SK-N-SH treated with all-trans-retinoic acid at 6 μM for 48 hours (cell line): Measurements from ENCODE around the gene NME9.

Experiments used
- ATAC-seq: fragments of 200-7000 bp; cut with Tn5 transposase; 3 replicates; pipeline ENCODE4 v1.9.1; 2020; ENCODE audit warnings: mild to moderate bottlenecking, moderate library complexity
- BACH2 ChIP-seq: fragments of 250-450 bp; sonication (Bioruptor Pico); IDR thresholded peaks from 2 replicates; pipeline ENCODE4 v1.9.0; 2021; ENCODE audit warnings: mild to moderate bottlenecking, borderline replicate concordance
- ESRRG ChIP-seq: fragments of 250-450 bp; sonication (Bioruptor Pico); IDR thresholded peaks from 2 replicates; pipeline ENCODE4 v1.6.1; 2021; ENCODE audit warnings: mild to moderate bottlenecking
- GLIS3 ChIP-seq: fragments of 250-450 bp; sonication (Bioruptor Pico); IDR thresholded peaks from 2 replicates; pipeline ENCODE4 v1.5.0; 2020; ENCODE audit warnings: mild to moderate bottlenecking, moderate library complexity
- OSR1 ChIP-seq: fragments of 250-450 bp; sonication (Bioruptor Pico); IDR thresholded peaks from 2 replicates; pipeline ENCODE4 v1.8.0; 2022; ENCODE audit warnings: moderate library complexity, mild to moderate bottlenecking, inconsistent platforms
- RARB ChIP-seq: fragments of 250-450 bp; sonication (Bioruptor Pico); IDR thresholded peaks from 2 replicates; pipeline ENCODE4 v1.8.0; 2021; ENCODE audit warnings: mild to moderate bottlenecking, moderate library complexity
- SNAI2 ChIP-seq: fragments of 250-450 bp; sonication (Bioruptor Pico); IDR thresholded peaks from 2 replicates; pipeline ENCODE4 v1.5.0; 2020; ENCODE audit warnings: mild to moderate bottlenecking, moderate library complexity
- TOX ChIP-seq: fragments of 250-450 bp; sonication (Bioruptor Pico); IDR thresholded peaks from 2 replicates; pipeline ENCODE4 v1.8.0; 2021; ENCODE audit warnings: mild to moderate bottlenecking, moderate library complexity, borderline replicate concordance
- ZFP3 ChIP-seq: fragments of 250-450 bp; sonication (Bioruptor Pico); IDR thresholded peaks from 2 replicates; pipeline ENCODE4 v1.5.0; 2020; ENCODE audit warnings: mild to moderate bottlenecking, moderate library complexity
- ZNF565 ChIP-seq: fragments of 450-650 bp; formaldehyde crosslinking; conservative IDR thresholded peaks from 2 replicates; pipeline ENCODE4 v1.5.0; 2020; ENCODE audit warnings: low read depth, mild to moderate bottlenecking, moderate library complexity
- ZNF8 ChIP-seq: fragments of 450-650 bp; formaldehyde crosslinking; IDR thresholded peaks from 2 replicates; pipeline ENCODE4 v1.5.0; 2020; ENCODE audit warnings: mild to moderate bottlenecking, moderate library complexity
- TF ChIP-seq, protein P1 (sequence below): fragments of 250-450 bp; sonication (Bioruptor Pico); IDR thresholded peaks from 2 replicates; pipeline ENCODE4 v1.5.1; 2021; ENCODE audit warnings: mild to moderate bottlenecking, moderate library complexity
- TF ChIP-seq, protein P2 (sequence below): fragments of 250-450 bp; sonication (Bioruptor Pico); IDR thresholded peaks from 2 replicates; pipeline ENCODE4 v1.5.0; 2020; ENCODE audit warnings: mild to moderate bottlenecking, moderate library complexity
- TF ChIP-seq, protein P3 (sequence below): fragments of 250-450 bp; sonication (Bioruptor Pico); IDR thresholded peaks from 2 replicates; pipeline ENCODE4 v1.5.1; 2020; ENCODE audit warnings: low read depth, mild to moderate bottlenecking, moderate library complexity
- TF ChIP-seq, protein P4 (sequence below): fragments of 250-450 bp; sonication (Bioruptor Pico); IDR thresholded peaks from 2 replicates; pipeline ENCODE4 v1.8.0; 2020; ENCODE audit warnings: mild to moderate bottlenecking, moderate library complexity, borderline replicate concordance
- TF ChIP-seq, protein P5 (sequence below): fragments of 250-450 bp; sonication (Bioruptor Pico); IDR thresholded peaks from 2 replicates; pipeline ENCODE4 v1.8.0; 2021; ENCODE audit warnings: low read depth, mild to moderate bottlenecking, moderate library complexity, borderline replicate concordance

The NME9 gene

DNA sequence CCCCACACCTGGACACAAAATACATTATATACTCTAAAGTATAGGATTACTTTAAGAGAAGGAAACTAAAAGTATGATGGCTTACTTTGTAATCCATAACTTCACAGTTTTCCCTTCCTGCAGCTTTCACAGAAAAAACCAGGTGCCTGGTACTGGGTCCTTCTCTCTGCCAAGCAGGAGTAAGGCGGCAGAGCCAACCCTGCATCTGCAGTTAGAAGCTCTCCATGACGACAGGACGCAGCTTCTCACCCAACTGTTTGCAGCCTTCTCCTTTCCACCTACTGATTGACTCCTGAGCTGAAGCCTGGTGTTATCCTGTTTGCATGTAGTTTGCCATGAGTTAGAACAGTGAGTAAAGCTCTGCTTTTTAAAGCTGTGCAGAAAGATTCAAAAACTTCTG, 25.4 kb upstream of the NME9 start:
- ATAC-seq, result no peak
- TF ChIP-seq, protein P1, sequence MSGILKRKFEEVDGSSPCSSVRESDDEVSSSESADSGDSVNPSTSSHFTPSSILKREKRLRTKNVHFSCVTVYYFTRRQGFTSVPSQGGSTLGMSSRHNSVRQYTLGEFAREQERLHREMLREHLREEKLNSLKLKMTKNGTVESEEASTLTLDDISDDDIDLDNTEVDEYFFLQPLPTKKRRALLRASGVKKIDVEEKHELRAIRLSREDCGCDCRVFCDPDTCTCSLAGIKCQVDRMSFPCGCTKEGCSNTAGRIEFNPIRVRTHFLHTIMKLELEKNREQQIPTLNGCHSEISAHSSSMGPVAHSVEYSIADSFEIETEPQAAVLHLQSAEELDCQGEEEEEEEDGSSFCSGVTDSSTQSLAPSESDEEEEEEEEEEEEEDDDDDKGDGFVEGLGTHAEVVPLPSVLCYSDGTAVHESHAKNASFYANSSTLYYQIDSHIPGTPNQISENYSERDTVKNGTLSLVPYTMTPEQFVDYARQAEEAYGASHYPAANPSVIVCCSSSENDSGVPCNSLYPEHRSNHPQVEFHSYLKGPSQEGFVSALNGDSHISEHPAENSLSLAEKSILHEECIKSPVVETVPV (CRISPR knock-in tag), result no peak
- TF ChIP-seq, protein P2, sequence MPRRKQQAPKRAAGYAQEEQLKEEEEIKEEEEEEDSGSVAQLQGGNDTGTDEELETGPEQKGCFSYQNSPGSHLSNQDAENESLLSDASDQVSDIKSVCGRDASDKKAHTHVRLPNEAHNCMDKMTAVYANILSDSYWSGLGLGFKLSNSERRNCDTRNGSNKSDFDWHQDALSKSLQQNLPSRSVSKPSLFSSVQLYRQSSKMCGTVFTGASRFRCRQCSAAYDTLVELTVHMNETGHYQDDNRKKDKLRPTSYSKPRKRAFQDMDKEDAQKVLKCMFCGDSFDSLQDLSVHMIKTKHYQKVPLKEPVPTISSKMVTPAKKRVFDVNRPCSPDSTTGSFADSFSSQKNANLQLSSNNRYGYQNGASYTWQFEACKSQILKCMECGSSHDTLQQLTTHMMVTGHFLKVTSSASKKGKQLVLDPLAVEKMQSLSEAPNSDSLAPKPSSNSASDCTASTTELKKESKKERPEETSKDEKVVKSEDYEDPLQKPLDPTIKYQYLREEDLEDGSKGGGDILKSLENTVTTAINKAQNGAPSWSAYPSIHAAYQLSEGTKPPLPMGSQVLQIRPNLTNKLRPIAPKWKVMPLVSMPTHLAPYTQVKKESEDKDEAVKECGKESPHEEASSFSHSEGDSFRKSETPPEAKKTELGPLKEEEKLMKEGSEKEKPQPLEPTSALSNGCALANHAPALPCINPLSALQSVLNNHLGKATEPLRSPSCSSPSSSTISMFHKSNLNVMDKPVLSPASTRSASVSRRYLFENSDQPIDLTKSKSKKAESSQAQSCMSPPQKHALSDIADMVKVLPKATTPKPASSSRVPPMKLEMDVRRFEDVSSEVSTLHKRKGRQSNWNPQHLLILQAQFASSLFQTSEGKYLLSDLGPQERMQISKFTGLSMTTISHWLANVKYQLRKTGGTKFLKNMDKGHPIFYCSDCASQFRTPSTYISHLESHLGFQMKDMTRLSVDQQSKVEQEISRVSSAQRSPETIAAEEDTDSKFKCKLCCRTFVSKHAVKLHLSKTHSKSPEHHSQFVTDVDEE, result no peak
- TF ChIP-seq, protein P3, sequence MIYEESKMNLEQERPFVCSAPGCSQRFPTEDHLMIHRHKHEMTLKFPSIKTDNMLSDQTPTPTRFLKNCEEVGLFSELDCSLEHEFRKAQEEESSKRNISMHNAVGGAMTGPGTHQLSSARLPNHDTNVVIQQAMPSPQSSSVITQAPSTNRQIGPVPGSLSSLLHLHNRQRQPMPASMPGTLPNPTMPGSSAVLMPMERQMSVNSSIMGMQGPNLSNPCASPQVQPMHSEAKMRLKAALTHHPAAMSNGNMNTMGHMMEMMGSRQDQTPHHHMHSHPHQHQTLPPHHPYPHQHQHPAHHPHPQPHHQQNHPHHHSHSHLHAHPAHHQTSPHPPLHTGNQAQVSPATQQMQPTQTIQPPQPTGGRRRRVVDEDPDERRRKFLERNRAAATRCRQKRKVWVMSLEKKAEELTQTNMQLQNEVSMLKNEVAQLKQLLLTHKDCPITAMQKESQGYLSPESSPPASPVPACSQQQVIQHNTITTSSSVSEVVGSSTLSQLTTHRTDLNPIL (CRISPR knock-in tag), result no peak
- TF ChIP-seq, protein P4, sequence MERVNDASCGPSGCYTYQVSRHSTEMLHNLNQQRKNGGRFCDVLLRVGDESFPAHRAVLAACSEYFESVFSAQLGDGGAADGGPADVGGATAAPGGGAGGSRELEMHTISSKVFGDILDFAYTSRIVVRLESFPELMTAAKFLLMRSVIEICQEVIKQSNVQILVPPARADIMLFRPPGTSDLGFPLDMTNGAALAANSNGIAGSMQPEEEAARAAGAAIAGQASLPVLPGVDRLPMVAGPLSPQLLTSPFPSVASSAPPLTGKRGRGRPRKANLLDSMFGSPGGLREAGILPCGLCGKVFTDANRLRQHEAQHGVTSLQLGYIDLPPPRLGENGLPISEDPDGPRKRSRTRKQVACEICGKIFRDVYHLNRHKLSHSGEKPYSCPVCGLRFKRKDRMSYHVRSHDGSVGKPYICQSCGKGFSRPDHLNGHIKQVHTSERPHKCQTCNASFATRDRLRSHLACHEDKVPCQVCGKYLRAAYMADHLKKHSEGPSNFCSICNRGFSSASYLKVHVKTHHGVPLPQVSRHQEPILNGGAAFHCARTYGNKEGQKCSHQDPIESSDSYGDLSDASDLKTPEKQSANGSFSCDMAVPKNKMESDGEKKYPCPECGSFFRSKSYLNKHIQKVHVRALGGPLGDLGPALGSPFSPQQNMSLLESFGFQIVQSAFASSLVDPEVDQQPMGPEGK, result no peak
- no peak for TF ChIP-seq TOX (CRISPR knock-in tag)
- TF ChIP-seq BACH2 (CRISPR knock-in tag), result no peak
- no peak for TF ChIP-seq ESRRG (CRISPR knock-in tag)
- no peak for TF ChIP-seq RARB
- TF ChIP-seq ZNF8 (CRISPR knock-in tag), result no peak

DNA sequence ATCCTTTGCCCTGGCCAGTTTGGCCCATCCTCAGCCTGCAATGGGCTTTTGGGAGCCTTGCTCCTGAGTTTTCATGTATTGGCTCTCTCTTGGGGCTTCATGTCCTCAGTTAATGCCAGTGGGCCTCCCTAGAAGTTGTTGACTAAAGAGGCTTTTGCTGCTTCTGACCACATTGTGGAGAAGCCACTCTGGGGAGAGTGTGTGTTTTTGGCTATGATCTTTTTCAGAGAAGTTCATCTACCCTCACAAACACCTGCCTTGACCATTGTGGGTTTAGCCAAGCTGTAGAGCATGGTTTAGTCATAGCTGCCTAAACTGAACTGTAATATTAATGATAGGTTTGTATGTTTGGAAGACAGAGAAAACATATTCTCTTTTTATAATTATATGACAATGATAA, 24.7 kb upstream of the NME9 start:
- no peak for ATAC-seq
- TF ChIP-seq, protein P1 (CRISPR knock-in tag), result no peak
- no peak for TF ChIP-seq OSR1 (CRISPR knock-in tag)
- no peak for TF ChIP-seq BACH2 (CRISPR knock-in tag)
- TF ChIP-seq, protein P2, result no peak
- TF ChIP-seq, protein P4, result no peak
- TF ChIP-seq SNAI2 (CRISPR knock-in tag), result no peak
- no peak for TF ChIP-seq ZFP3 (CRISPR knock-in tag)
- no peak for TF ChIP-seq RARB
- no peak for TF ChIP-seq ZNF565 (CRISPR knock-in tag)
- TF ChIP-seq, protein P5, sequence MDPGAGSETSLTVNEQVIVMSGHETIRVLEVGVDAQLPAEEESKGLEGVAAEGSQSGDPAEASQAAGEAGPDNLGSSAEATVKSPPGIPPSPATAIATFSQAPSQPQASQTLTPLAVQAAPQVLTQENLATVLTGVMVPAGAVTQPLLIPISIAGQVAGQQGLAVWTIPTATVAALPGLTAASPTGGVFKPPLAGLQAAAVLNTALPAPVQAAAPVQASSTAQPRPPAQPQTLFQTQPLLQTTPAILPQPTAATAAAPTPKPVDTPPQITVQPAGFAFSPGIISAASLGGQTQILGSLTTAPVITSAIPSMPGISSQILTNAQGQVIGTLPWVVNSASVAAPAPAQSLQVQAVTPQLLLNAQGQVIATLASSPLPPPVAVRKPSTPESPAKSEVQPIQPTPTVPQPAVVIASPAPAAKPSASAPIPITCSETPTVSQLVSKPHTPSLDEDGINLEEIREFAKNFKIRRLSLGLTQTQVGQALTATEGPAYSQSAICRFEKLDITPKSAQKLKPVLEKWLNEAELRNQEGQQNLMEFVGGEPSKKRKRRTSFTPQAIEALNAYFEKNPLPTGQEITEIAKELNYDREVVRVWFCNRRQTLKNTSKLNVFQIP (CRISPR knock-in tag), result no peak
- TF ChIP-seq GLIS3 (CRISPR knock-in tag), result no peak
- TF ChIP-seq, protein P3 (CRISPR knock-in tag), result no peak
